HG03457 (cell line): ENCODE data around the gene LRRC45.
A peak's percentile ranks its signal among the peaks of the same experiment; 100 is the strongest.
"Not testable (repeated sequence)": the region's sequence is repeated elsewhere in the genome, so short reads cannot be mapped to it uniquely, and the experiment has no call there.

ENCODE experiments used
- ATAC-seq: cut with Tn5 transposase; IDR thresholded peaks from one replicate; pipeline ENCODE4 v1.9.1; 2021; ENCODE audit warnings: moderate number of reproducible peaks; ENCODE audit not compliant: unreplicated experiment

LRRC45 gene

DNA sequence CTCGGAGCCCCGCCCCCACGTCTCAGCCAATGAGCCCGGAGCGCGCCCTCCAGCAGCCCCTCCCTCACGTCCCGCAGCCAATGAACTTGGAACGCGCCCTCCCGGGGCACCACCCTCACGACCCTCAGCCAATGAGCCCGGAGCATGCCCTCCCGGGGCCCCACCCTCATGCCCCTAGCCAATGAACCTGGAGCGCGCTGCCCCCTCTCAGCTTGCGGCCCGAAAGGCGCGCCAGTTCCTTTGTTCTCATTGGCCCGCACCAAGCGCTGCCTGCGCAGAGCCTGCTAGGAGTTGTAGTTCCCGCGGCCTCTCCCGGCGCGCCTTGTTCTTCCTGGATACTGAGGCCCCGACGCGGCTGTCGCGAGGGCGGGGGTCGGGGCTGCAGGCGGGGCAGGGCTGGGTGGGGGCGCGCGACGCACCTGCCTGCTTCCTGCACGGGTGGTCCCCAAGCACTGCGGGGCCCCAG is at the start of gene LRRC45:
Gene LRRC45, plus strand, starts transcription at position 325 of the 466 bp plus-strand sequence. CDS start 339 bp downstream, outside the sequence.
- peak; percentile 62 for ATAC-seq

DNA sequence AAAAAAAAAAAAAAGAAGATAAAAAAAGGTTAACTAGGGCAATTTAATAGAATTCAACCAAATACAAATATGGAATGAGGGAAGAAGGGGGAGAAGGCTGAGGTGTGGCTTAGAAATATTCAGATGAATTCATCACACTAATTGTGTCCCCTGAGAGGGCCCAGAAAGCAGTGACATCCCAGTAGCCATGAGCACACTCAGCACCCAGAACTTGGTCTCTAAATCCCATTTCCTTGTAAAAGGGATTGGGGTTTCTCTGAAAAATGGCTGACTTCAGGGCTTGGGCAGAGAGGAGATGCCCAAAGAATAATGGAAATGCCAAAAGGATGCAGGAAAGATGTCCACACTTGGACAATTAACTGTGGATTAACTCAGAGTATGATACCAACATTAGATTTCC is 49.7 kb upstream of the LRRC45 start:
- ATAC-seq, result no peak

DNA sequence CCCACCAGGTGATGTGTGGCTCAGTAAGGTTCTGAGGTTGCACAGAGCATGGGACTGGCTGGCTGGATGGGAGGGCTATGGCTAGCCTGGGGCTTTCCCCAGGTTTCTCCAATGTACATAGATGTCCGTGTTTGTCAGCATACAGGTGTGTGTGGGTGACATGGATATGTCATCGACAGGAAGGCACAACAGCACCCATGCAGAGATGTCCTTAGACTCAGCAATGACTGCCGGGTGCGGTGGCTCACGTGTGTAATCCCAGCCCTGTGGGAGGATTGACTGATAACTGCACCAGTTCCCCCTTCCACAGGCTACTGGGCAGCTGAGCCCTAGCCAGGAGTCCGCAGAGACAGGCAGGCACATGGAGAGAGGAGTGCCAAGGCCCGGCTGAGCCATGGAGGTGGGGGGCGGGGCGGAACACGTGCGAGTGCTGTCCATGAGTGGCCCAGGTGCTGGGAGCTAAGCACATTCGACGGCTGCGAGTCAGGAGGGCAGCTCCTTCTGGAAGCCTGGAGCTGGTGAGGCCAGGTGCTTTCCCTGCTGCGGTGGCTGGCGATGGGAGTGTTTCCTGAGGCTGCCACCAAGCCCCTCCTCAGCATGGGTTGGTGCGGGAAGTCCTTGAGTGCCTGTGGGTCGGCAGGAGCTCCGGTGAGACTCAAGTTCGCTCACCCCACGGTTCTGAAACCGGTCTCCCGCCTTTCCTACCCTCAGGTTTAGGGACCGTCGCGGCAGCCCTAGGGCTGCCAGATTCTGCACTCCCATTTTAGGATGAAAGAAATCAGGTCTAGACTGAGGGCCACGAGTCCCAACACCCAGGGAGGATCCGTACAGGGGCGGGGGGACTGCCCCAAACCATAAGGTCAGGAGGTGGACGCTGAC is 46.5 kb upstream of the LRRC45 start:
- no peak for ATAC-seq

DNA sequence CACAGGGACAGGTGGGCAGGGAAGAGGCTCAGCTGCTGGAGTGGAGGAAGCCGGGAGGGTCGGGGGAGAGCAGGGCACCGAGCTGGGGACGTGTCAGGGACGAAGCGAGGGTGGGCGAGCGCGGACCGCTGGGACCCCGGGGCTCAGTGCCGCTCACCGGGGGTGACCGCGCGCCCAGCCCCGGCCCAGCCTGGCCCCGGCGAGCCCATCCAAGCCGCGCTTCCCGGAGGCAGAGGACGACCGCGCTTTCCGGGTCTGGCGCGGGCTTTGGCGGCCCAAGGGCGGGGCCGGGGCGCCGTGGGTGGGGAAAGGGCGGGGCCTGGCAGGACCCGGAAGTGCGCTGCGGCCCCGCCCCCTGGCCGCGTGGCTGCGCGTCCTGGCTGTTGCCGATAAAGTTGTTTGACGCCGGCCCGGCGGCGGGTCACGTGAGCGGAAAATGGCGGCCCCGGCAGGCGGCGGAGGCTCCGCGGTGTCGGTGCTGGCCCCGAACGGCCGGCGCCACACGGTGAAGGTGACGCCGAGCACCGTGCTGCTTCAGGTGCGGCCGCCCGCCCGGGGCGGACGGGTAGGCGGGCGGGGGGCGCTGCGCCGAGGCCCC is 45.8 kb upstream of the LRRC45 start, which contains the start of gene ASPSCR1:
Gene ASPSCR1, plus strand, starts transcription at position 419 of the 598 bp plus-strand sequence. Its CDS starts 18 bp downstream, at position 437.
- peak; percentile 69 for ATAC-seq

DNA sequence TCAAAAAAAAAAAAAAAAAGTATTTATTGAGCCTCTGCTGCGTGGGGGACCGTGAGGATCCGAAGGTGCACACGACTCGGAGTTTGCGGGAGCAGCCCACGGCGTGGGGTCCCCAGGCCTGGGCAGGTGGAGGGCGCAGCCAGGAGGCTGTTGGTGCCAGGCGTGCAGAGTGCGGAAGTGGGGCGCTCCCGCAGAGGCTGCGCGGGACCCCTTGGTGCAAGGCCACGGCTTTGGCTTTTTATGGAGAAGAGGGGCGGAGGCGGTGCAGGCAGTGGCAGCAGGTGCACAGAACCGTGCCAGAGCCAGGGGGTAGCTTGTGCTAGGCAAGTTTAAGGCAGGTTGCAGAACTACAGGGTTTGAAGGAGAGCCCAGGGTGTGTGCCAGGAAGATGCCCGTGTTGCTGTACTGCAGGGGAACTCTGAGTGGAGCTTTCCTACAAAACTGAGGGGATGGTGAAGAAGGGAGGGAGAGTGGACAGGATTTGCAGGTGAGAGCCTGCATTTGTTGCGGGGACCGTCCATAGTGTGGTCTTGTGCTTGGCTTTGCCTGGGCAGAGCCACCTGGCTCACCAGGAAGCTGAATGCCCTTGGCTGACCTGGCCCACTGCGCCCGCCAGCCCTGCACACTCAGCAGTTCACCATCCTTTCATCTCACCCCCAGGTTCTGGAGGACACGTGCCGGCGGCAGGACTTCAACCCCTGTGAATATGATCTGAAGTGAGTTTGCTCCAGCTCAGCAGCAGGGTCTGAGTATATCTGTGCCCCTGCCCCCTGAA is 44.4 kb upstream of the LRRC45 start:
- no peak for ATAC-seq

DNA sequence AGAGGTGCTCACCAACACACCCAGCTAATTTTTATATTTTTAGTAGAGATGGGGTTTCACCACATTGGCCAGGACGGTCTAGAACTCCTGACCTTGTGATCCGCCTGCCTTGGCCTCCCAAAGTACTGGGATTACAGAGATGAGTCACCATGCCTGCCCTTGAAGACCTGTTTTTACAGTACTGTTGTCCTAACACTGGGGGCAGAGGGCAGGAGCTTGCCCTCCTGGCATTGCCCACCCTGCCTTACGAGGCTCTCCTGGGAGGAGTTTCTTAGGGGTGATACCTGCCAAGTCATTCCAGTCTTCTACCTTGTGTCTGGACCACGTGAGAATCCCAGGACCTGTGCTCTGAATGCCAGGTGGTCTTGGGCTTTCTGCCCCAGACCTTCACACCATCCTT is 43.0 kb upstream of the LRRC45 start:
- no peak for ATAC-seq

DNA sequence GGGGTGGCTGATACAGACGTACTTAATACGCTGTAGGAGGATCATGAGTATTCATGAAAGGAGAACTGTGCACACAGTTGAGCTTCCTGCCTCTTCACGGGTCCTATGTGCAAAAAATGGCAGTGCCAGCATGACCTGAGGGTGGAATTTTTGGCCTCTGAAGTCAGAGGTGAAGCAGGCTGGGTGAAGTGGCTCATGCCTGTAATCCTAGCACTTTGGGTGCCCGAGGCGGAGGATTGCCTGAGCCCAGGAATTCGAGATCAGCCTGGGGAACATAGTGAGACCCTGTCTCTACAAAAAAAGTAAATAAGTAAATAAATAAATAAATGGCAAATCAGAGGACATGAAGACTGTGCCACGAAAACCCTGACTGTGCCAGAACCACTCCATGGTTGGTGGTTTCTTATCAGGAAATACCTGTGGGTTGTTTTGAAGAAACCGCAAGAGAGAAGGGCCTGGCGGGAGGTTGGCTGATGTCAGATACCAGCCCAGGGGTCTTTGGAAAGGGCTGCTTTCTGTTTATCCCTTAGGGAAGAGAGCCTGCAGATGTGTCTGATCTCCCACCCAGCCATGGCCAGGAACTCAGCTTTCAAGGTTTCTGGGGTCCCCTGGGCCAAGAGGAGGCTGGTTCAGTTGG is 42.3 kb upstream of the LRRC45 start:
- no peak for ATAC-seq

DNA sequence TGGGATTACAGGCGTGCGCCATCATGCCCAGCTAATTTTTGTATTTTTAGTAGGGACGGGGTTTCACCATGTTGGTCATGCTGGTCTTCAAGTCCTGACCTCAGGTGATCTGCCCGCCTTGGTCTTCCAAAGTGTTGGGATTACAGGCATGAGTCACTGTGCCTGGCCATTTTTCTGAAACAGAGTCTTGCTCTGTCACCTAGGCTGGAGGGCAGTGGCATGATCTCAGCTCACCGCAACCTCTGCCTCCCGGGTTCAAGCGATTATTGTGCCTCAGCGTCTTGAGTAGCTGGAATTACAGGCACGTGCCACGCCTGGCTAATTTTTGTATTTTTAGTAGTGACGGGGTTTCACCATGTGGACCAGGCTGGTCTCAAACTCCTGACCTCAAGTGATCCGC is 41.6 kb upstream of the LRRC45 start:
- ATAC-seq, result not testable (repeated sequence)

DNA sequence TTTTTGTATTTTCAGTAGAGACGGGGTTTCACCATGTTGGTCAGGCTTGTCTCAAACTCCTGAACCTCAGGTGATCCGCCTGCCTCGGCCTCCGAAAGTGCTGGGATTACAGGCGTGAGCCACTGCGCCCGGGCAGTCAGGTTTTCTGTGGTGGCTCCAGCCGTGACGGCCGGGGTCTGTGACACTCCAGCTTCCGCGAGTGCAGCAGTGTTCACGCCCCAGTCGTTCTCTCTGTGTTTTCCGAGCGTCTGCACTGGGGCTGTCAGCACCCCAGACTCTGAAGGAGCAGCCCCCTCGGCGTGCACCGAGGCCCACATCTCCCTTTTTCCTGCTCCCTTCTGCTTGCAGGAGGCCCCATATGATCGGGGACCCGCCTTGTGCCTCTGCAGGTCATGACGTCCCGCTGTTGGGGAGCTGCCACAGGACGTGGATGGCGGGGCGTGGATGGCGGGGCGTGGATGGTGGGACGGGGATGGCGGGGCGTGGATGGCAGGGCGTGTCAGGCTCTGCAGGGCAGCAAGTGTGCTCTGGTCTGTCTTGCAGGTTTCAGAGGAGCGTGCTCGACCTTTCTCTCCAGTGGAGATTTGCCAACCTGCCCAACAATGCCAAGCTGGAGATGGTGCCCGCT is 40.0 kb upstream of the LRRC45 start:
- no peak for ATAC-seq

DNA sequence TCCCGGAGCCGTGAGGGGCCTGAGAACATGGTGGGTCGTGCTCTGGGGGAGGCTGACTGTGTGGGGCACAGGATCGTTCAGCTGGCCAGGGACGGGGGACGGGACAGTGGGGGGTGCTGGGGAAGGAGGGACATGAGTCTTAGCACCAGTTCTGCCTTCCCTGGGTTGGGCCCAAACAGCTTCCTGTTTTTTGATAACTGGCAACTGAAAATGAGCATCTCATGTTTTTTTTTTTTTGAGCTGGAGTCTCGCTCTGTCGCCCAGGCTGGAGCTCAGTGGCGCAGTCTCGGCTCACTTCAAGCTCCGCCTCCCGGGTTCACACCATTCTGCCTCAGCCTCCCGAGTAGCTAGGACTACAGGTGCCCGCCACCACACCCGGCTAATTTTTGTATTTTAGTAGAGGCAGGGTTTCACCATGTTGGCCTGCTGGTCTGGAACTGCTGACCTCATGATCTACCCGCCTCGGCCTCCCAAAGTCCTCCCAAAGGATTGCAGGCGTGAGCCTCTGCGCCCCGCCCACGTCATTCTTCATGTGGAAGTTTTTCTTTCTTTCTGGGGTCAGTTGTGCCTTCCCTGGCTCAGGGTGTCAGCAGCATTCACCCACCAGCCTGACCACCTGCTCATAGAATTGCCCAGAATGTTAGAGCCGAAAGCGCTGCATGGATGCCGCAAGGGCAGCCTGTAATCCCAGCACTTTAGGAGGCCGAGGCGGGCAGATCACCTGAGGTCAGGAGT is 39.3 kb upstream of the LRRC45 start:
- no peak for ATAC-seq

DNA sequence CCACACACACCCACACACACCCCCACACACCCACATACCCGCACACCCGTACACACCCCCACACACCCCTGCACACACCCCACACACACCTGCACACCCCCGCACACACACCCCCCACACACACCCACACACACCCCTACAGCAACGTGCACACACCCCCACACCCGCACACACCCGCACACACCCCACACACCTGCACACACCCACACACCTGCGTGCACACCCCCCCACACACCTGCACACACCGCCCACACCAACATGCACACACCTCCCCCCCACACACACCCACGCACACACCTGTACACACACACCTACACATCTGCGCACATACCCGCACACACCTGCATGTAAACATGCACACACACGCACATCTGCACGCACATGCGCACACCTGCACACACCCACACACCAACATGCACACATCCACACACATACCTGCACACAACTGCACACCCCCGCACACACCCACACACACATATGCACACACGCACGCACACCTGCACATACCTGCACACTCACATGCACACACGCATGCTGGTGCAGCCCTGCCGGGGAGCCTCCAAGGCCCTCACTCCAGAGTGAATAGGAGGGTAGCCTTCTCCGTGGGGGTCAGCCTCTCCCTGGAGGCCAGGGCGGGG is 38.2 kb upstream of the LRRC45 start:
- no peak for ATAC-seq

DNA sequence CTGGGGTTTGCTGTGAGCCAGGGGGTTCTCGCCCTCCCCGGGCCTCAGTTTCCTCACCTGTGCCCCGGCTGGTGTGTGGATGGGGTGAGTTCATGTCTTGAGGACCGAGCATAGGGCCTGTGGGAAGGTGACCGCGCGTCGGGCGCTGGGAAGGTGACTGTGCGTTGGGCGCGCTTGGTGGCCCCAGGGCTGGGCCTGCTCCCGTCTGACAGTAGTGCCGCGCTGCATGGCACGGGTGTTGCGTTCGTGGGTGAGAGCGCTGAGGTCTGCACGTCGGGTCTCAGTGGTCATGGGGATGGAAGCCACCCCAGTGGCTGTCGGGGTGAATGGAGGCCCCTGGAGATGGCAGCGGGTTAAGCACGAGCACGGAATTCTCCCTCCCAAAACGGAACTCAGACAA is 36.5 kb upstream of the LRRC45 start:
- ATAC-seq, result no peak

DNA sequence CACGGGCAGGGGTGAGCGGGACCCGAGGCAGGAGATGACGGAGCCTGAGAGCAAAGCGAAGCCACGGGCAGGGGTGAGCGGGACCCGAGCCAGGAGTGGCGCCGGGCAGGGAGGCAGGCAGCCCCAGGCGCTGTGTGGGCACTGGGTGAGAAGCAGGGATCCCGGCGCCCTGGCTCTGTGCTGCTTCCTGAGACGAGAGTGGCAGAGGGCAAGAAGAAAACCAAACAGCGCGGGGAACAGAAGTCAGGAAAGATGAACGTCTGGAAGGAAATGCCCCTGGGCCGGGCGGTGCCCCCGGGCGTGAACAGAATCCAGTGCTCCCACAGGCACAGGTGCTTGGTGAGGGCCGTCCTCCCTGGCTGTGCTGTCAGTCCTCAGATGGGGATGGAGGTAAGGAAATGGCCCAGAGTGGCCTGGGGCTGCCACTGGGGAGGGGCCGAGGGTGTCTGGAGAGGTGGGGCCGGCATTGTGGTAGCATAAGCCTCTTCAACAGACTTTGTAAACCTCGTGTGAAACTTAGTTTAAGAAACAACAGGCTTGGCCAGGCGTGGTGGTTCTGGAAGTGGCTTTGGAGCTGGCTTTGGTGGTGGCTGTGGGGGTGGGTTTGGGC is 35.8 kb upstream of the LRRC45 start:
- no peak for ATAC-seq

DNA sequence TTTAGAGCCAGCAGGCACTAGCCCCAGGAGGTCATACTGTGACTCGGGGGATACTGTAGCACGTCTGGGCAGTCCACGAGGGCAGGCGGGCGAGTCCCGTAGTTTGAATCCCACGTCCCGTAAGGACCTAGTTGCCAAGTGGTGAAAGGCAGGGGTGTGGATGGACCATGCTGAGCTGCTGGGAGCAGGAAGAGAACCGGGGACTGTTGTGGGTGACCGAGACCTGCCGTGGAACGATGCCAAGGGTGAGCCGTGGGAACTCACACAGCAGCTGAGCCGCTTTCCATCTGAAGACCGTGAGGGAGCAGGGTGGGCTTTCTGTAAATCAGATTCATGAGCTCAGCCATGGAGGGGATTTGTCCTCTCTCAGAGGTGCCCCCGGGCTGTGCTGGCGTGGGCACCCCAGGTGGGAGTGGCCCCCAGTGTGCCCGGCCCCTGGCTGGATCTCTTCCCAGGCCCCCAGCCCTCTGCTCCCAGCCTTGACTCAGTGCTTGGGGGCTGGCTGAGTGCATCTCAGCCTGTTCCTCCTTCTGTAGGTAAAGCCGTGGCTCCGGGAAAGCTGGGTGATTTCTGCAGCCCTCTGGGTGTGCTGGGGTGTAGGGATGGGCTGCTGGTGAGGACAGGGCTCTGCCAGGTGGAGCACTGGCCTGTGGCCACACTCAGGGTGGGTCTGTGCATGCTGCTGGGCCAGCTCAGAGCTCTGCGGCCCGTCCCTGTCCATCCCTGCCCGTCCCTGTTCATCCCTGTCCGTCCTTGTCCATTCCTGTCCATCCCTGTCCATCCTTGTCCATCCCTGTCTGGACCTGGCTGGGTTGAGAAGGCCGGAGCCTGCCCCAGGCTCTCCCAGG is 32.0 kb upstream of the LRRC45 start:
- no peak for ATAC-seq

DNA sequence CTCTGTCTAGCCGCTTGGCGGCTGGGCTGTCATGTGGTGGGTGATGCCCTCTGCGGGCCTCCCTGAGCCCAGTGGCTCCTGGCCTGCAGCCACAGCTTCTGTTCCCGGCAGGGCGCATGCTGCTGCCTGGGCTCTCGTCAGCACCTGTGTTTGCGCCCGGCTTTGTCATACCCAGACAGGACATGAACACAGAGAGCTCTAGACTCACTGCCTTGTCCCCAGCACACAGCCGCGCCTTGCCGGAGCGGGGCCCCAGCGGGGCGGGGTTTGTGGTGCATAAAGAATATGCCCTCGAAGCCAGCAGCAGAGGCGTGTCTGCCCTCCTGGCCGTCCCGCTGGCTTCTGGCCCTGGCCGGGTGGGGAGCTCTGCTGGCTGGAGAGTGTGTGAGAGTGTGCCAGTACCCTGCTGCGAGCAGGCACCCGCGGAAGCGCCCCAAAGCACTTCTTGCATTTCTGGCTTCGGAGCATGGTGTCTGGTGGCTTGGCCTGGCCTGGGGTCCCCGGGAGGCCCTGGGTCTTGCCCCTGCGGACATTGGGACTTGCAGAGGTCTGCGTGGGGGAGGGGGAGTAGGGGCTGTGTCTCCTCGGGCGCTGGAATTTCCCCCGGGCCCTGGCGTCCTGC is 31.3 kb upstream of the LRRC45 start:
- ATAC-seq, result no peak

DNA sequence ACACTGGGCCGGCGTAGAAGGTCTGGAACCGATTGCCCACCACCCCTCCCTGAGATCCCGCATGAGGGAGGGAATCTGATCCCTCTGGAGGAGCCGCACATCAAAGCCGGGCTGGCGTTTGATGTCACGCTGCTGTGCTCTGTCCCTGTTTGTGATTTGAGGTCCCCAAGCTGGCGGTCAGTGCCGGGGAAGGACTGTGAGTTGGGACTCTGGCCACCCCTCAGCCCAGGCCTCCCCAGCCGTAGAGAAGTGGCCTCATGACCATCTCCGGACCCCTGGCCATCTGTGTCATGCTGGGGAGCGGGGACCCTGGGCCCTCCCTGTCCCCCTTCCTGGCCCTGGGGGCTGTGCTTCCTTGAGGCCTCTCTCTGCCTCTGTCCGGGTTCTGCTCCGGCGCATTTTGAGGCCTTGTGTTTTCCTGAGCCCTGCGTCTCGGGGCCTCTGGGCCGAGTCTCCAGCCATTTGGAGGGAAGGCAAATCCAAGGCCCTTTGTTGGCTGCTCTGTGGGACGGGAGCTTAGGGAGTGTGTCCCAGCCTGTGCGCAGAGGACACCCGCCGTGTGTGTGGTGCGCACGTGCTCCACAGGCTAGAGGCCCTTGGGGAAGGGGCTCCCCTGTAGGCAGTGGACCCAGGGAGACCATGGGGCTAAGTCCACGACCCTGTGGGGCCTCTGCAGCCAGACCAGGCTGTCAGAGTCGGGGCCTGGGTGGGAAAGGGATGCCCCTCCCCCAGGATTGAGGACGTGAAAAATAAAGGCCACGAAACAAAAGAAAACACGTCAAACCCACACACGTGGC is 30.6 kb upstream of the LRRC45 start:
- no peak for ATAC-seq
